ENCODE results near the gene ANKRD55.

ANKRD55 gene

DNA sequence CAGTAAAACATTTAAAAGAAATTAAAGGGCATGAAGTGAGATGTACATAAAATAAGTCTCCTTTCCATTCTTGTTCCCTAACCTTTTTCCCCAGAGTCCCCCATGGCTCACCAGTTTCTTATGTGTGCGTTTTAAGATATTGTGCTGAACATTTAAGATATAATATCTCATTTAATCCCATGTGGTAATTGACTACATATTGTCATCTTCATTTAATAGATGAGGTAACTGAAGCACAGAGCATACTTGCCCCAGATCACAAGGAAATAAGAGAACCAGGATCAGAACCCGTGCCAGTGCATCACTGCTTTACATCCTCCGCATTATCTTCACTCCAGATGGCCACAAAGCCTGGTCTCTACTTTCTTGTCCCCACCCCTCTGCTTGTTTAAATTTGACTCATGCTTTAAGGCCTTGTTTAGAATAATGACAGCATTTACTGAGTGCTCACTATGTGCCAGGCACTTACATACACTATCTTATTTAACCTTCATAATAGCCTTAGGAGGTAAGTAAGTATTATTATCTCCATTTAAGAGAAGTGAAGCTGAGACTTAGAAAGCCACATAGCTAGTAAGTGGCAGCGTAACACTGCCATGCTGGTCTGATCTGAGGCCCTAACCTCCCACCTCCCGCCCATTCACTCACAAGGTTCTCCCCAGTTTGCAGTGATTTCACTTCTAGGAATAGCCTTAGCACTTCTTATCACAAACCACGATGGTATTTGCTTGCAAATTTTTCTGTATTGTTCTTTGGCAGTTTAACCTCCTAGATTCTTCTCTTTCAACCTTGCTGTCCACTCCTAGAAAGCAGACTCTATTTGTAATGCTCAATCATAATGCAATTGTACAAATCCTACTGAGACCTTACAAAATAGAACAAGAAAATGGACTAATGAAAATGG is 160.0 kb downstream of the ANKRD55 start:
- H3K27me3 ChIP-seq (ENCODE audit: control insufficient read depth, insufficient read depth, low read length, poor library complexity, severe bottlenecking) = no peaks in the 10 kb centered on the region
- H3K4me3 ChIP-seq (ENCODE audit: insufficient read depth, low read depth, low read length) = no peak overlapping the region
- no peaks in the 10 kb centered on the region for H3K36me3 ChIP-seq (ENCODE audit: control insufficient read depth, insufficient read depth, low read length)
- no peaks in the 10 kb centered on the region for H3K4me1 ChIP-seq (ENCODE audit: control insufficient read depth, insufficient read depth, low read length)
- H3K9me3 ChIP-seq (ENCODE audit: control insufficient read depth, low read length) = no peaks in the 10 kb centered on the region
- H3K27ac ChIP-seq (ENCODE audit: insufficient read depth, low read depth, low read length, poor library complexity, severe bottlenecking) = no peak overlapping the region
- 91 to 94% methylated on average over 5 of the region's 6 CpGs for WGBS, 2 experiments

DNA sequence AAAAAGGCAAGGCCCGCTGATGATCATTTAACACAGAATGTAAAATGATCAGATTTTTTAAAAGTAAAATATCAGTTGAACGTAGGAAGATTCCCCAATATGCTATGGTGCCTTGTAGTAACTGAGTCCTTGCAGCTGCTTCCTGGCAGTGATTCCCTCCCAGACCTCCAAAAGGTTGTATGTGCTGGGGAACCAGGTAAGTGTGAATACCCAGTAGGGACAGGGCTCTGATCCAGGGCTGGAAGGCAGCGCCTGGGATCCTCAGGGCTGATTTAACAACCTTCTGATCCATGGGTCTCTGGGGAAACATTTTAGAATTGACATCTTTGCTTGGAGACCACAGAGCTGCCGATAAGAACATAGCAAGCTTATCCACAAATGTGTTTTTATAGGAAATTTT is 161.7 kb downstream of the ANKRD55 start:
- no peak overlapping the region for H3K27ac ChIP-seq (ENCODE audit: insufficient read depth, low read depth, low read length, poor library complexity, severe bottlenecking)
- H3K36me3 ChIP-seq (ENCODE audit: control insufficient read depth, insufficient read depth, low read length) = no peaks in the 10 kb centered on the region
- H3K4me3 ChIP-seq (ENCODE audit: insufficient read depth, low read depth, low read length) = no peak overlapping the region
- no peaks in the 10 kb centered on the region for H3K4me1 ChIP-seq (ENCODE audit: control insufficient read depth, insufficient read depth, low read length)
- no peaks in the 10 kb centered on the region for H3K27me3 ChIP-seq (ENCODE audit: control insufficient read depth, insufficient read depth, low read length, poor library complexity, severe bottlenecking)
- WGBS, 2 experiments = 96 to 97% methylated on average over 4 of the region's 4 CpGs
- no peaks in the 10 kb centered on the region for H3K9me3 ChIP-seq (ENCODE audit: control insufficient read depth, low read length)

DNA sequence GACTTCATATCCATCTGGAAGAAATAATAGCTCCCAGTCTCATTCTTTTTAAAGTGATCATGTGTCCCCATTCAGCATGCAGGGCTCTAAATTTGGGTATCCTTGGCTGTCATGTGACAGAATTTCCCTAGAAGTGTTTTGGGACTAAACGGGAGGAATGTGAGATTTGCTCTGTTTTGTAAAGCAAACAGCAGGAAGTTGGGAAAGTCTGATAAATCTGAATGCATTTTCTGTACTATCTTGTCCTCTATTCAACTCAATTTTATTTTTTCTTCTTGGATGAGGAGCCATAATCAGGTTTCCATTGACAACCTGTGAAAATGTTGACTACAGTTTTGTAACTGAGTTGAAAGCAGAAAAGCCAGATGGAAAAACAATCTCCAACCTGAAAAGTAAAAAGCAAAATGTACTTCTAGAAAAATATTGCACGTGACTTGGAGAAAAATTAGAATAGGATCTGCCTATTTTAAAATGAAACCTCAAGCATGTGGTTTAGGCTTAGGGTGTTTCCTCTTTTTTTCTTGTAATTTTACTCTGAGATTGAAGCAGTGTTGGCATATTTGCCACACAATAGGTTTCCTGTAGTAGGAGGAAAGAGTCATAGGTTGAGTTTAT is 162.2 kb downstream of the ANKRD55 start:
- Histone ChIP-seq H3K4me1 (ENCODE audit: control insufficient read depth, insufficient read depth, low read length) (no peaks in the 10 kb centered on the region), H3K4me3 (ENCODE audit: insufficient read depth, low read depth, low read length) (no peak overlapping the region), H3K27ac (ENCODE audit: insufficient read depth, low read depth, low read length, poor library complexity, severe bottlenecking) (no peak overlapping the region), H3K36me3 (ENCODE audit: control insufficient read depth, insufficient read depth, low read length) (no peaks in the 10 kb centered on the region), H3K27me3 (ENCODE audit: control insufficient read depth, insufficient read depth, low read length, poor library complexity, severe bottlenecking) (no peaks in the 10 kb centered on the region), H3K9me3 (ENCODE audit: control insufficient read depth, low read length) (no peaks in the 10 kb centered on the region)
- 82 to 89% methylated on average over 2 of the region's 2 CpGs for WGBS, 2 experiments

DNA sequence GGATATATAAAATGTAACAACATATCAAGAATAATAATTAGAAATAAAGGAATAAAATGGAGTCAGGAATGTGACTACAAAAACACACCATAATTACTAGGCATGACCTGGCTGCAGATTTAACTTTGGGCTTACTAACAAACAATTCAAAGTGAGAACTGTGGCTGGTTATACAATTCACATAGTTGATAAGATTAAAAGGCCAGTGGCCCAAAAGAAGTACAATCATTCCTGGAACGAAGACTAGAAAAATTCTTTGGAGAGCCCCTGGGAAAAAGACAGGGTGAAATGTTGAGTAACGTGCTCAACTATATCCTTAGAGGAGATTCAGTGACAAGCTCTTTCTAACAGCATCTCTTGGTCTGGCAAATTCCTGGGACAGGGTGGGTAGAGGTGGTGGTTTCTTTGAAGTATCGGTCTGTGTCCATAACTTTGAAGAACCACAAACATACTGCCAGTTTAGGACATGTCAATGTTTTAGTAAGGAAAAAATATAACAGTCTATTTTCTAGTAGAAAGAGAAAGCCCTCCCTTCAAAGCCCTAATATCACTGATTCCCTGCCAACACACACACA is 163.4 kb downstream of the ANKRD55 start:
- Histone ChIP-seq H3K4me3 (ENCODE audit: insufficient read depth, low read depth, low read length) (no peak overlapping the region), H3K36me3 (ENCODE audit: control insufficient read depth, insufficient read depth, low read length) (no peaks in the 10 kb centered on the region), H3K9me3 (ENCODE audit: control insufficient read depth, low read length) (no peaks in the 10 kb centered on the region), H3K27ac (ENCODE audit: insufficient read depth, low read depth, low read length, poor library complexity, severe bottlenecking) (no peak overlapping the region), H3K27me3 (ENCODE audit: control insufficient read depth, insufficient read depth, low read length, poor library complexity, severe bottlenecking) (no peaks in the 10 kb centered on the region), H3K4me1 (ENCODE audit: control insufficient read depth, insufficient read depth, low read length) (no peaks in the 10 kb centered on the region)
- 88 to 90% methylated on average over 2 to 3 of the region's 3 CpGs for WGBS, 2 experiments

DNA sequence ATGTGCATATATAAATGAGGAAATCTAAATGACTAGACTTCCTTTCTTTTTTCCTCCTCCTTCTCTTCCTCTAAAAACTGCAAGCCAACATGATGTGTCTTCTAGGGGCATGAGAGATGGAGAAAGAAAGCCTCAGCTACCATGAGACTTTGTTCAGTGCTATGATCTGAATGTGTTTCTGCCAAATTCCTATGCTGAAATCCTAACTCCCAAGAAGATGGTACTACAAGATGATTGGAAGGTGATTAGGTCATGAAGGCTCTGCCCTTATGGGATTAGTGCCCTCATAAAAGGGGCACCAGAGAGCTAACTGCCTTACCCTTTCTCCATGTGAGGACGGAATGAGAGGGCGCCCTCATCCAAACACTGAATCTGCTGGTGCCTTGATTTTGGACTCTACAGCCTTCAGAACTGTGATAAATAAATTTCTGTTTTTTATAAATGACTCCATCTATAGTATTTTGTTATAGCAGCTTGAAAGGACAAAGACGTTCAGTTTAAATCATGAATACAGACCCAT is 166.1 kb downstream of the ANKRD55 start:
- Histone ChIP-seq H3K4me1 (ENCODE audit: control insufficient read depth, insufficient read depth, low read length) (no peaks in the 10 kb centered on the region), H3K9me3 (ENCODE audit: control insufficient read depth, low read length) (no peaks in the 10 kb centered on the region), H3K4me3 (ENCODE audit: insufficient read depth, low read depth, low read length) (no peak overlapping the region), H3K27me3 (ENCODE audit: control insufficient read depth, insufficient read depth, low read length, poor library complexity, severe bottlenecking) (no peaks in the 10 kb centered on the region), H3K27ac (ENCODE audit: insufficient read depth, low read depth, low read length, poor library complexity, severe bottlenecking) (no peak overlapping the region), H3K36me3 (ENCODE audit: control insufficient read depth, insufficient read depth, low read length) (no peaks in the 10 kb centered on the region)
- 93 to 96% methylated on average over 3 of the region's 3 CpGs for WGBS, 2 experiments

DNA sequence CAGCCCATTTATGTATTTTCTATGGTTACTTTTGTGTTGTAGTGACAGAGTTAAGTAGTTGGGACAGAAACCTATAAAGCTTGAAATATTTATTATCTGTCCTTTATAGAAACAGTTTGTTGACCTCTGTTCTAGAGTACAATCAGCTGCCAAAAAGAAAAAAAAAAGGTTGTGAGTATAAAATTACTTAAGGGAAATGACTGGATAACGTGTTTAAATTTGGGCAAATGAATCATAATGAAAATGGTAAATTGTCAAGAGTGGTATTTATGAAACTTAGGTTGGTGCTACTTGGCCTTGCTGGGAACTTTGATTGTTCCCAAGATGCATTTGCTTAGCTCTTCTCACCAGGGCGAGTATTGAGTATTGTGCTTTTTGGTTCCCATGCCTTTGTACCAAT is 168.1 kb downstream of the ANKRD55 start:
- Histone ChIP-seq H3K4me3 (ENCODE audit: insufficient read depth, low read depth, low read length) (no peak overlapping the region), H3K9me3 (ENCODE audit: control insufficient read depth, low read length) (no peaks in the 10 kb centered on the region), H3K4me1 (ENCODE audit: control insufficient read depth, insufficient read depth, low read length) (no peaks in the 10 kb centered on the region), H3K27me3 (ENCODE audit: control insufficient read depth, insufficient read depth, low read length, poor library complexity, severe bottlenecking) (no peaks in the 10 kb centered on the region), H3K36me3 (ENCODE audit: control insufficient read depth, insufficient read depth, low read length) (no peaks in the 10 kb centered on the region), H3K27ac (ENCODE audit: insufficient read depth, low read depth, low read length, poor library complexity, severe bottlenecking) (no peak overlapping the region)
- WGBS, 2 experiments = 91 to 94% methylated on average over 2 of the region's 2 CpGs

DNA sequence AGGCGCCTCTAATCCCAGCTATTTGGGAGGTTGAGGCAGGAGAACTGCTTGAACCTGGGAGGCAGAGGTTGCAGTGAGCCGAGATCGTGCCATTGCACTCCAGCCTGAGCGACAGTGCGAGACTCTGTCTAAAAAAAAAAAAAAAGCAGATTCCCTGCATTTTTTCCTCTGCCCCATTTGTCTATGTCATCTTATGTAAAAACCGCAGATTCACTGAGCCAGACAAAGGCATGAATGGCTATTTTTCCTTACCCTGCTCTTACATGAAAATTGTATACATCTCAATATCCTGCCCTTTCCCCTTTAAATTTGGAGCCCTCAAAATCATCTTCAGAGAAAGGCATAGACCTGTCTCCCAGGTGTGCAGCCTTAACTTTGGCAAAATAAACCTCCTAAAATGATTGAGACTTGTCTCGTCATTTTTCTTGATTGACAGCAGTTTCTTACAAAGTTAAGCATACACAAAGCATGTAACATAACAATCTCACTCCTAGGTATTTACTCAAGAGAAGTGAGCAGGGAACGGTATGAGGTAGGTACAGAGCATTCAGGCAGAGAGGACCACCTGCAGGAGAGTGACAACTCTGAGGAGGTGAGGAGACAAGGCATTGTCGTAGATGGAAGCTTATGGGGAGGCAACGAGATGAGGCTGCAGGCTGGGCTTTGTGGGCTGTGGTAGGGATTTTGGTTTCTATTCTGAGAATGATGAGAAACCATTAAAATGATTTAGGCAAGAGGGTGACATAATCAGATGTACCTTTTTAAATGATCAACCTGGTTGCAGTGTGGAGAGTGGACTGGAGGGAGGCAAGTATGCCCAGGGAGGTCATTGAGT is 172.6 kb downstream of the ANKRD55 start:
- Histone ChIP-seq H3K4me1 (ENCODE audit: control insufficient read depth, insufficient read depth, low read length) (no peaks in the 10 kb centered on the region), H3K27me3 (ENCODE audit: control insufficient read depth, insufficient read depth, low read length, poor library complexity, severe bottlenecking) (no peaks in the 10 kb centered on the region), H3K9me3 (ENCODE audit: control insufficient read depth, low read length) (no peaks in the 10 kb centered on the region), H3K27ac (ENCODE audit: insufficient read depth, low read depth, low read length, poor library complexity, severe bottlenecking) (no peak overlapping the region), H3K4me3 (ENCODE audit: insufficient read depth, low read depth, low read length) (no peak overlapping the region), H3K36me3 (ENCODE audit: control insufficient read depth, insufficient read depth, low read length) (no peaks in the 10 kb centered on the region)
- WGBS, 2 experiments = 86 to 87% methylated on average over 10 of the region's 10 CpGs

DNA sequence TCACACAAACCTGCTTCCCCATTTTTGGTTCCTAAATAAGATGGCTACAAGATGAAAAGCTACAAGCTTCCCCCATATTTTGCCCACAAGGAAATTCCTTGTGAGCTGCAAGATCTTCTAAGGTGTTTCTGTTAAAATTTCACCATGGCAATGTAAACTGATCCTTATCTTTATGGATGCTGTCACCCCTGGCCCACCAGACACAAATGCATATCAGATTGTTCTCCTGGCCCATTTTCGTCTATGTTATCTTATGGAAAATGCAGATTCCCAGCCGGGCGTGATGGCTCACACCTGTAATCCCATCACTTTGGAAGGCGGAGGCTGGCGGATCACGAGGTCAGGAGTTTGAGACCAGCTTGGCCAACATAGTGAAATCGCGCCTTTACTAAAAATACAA is 173.3 kb downstream of the ANKRD55 start:
- H3K4me1 ChIP-seq (ENCODE audit: control insufficient read depth, insufficient read depth, low read length) = no peaks in the 10 kb centered on the region
- H3K4me3 ChIP-seq (ENCODE audit: insufficient read depth, low read depth, low read length) = no peak overlapping the region
- no peaks in the 10 kb centered on the region for H3K9me3 ChIP-seq (ENCODE audit: control insufficient read depth, low read length)
- WGBS, 2 experiments = 94 to 95% methylated on average over 8 of the region's 8 CpGs
- no peaks in the 10 kb centered on the region for H3K27me3 ChIP-seq (ENCODE audit: control insufficient read depth, insufficient read depth, low read length, poor library complexity, severe bottlenecking)
- no peak overlapping the region for H3K27ac ChIP-seq (ENCODE audit: insufficient read depth, low read depth, low read length, poor library complexity, severe bottlenecking)
- no peaks in the 10 kb centered on the region for H3K36me3 ChIP-seq (ENCODE audit: control insufficient read depth, insufficient read depth, low read length)

DNA sequence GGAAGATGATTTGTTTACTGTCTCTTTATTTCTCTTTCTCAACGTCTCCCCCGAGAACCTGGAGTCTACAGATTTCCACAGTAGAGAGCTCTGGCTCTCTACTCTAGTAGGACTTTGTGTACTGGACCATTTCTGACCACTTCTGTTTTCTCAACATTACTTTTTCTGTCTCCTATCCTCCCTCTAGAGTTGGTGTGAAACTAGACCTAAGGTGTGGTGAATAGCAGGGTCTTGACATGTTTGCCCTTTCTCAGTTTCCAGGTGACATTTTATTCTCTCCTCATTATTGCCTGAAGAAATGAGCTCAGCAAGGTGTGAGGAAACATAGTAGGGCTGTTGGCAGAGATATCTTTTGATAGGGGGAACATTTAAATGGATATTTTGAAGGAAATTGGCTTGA is 176.3 kb downstream of the ANKRD55 start:
- WGBS, 2 experiments = 92 to 94% methylated on average over 2 of the region's 2 CpGs
- no peaks in the 10 kb centered on the region for H3K27me3 ChIP-seq (ENCODE audit: control insufficient read depth, insufficient read depth, low read length, poor library complexity, severe bottlenecking)
- no peak overlapping the region for H3K4me3 ChIP-seq (ENCODE audit: insufficient read depth, low read depth, low read length)
- no peak overlapping the region for H3K27ac ChIP-seq (ENCODE audit: insufficient read depth, low read depth, low read length, poor library complexity, severe bottlenecking)
- no peaks in the 10 kb centered on the region for H3K4me1 ChIP-seq (ENCODE audit: control insufficient read depth, insufficient read depth, low read length)
- no peaks in the 10 kb centered on the region for H3K36me3 ChIP-seq (ENCODE audit: control insufficient read depth, insufficient read depth, low read length)
- no peaks in the 10 kb centered on the region for H3K9me3 ChIP-seq (ENCODE audit: control insufficient read depth, low read length)
